MM.1S (cell line): Measurements from ENCODE around the gene PSMD11.

Experiments used
- CTCF ChIP-seq: fragments of 300-600 bp; sonication (generic); IDR thresholded peaks from 2 replicates; pipeline ENCODE4 v1.5.1; 2016; ENCODE audit warnings: antibody characterized with exemption, low read length, mixed read lengths
- EZH2 ChIP-seq: fragments of 300-600 bp; sonication (generic); optimal IDR thresholded peaks from 2 replicates; pipeline ENCODE3; 2017; ENCODE audit warnings: low read depth, mild to moderate bottlenecking, antibody characterized with exemption, low read length, mixed read lengths
- EZH2phosphoT487 ChIP-seq: fragments of 300-600 bp; sonication (generic); IDR thresholded peaks from 2 replicates; pipeline ENCODE4 v1.6.1; 2018; ENCODE audit warnings: antibody characterized with exemption, low read length

- TF ChIP-seq CTCF (no peak), EZH2 (no peak), EZH2phosphoT487 (no peak)
Observed at GRCh38 chr17:32520737-32521404, 76.6 kb downstream of the PSMD11 start.
